Middle frontal gyrus (tissue), 1 donor: Measurements from ENCODE around the gene TSR2.
"Not testable (repeated sequence)": the region's sequence is repeated elsewhere in the genome, so short reads cannot be mapped to it uniquely, and the experiment has no call there.

Source experiments
- DNase-seq: peaks from one replicate; pipeline ENCODE4 v3.0.0-alpha.2; 2015; ENCODE audit warnings: low spot score; ENCODE audit errors: extremely low spot score

Gene TSR2

DNA sequence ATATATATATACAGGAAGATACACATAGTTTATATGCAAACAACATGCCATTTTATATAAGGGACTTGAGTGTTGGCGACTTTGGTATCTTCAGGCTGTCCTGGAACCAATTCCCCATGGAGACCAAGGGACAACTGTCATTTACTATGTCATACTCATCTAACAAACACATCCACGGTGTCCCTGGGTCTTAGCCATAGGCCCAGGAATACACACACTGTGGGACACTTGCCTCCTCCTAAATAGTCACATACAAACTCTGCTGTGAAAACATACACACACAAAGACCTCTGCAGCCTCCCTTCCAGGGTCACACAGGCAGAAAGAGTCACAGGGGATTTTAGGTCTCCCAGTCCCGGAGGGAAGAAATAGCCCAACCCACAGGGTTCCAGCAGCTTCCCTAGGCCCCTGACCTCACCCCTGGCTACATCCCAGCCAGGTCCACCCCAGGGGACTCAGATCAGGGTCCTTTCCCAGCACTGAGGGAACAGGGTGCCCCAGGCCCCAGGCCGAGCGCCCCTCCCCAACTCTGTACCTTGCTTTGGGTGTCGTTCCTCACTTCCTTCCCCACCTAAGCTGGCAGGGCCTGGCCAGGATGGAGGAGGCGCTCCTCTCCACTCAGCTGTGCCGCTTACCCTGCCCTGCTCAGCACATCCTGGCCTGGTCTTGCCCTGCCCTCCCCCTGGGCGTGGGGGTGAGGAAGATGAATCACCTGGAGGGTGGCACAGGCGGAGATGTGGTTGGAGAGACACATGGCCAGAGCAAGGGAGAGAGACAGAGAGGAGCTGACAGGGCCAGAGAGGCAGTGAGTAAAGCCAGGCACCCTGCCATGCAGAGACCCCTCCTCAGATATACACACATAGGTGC, 34.0 kb downstream of the TSR2 start:
- no peak for DNase-seq

DNA sequence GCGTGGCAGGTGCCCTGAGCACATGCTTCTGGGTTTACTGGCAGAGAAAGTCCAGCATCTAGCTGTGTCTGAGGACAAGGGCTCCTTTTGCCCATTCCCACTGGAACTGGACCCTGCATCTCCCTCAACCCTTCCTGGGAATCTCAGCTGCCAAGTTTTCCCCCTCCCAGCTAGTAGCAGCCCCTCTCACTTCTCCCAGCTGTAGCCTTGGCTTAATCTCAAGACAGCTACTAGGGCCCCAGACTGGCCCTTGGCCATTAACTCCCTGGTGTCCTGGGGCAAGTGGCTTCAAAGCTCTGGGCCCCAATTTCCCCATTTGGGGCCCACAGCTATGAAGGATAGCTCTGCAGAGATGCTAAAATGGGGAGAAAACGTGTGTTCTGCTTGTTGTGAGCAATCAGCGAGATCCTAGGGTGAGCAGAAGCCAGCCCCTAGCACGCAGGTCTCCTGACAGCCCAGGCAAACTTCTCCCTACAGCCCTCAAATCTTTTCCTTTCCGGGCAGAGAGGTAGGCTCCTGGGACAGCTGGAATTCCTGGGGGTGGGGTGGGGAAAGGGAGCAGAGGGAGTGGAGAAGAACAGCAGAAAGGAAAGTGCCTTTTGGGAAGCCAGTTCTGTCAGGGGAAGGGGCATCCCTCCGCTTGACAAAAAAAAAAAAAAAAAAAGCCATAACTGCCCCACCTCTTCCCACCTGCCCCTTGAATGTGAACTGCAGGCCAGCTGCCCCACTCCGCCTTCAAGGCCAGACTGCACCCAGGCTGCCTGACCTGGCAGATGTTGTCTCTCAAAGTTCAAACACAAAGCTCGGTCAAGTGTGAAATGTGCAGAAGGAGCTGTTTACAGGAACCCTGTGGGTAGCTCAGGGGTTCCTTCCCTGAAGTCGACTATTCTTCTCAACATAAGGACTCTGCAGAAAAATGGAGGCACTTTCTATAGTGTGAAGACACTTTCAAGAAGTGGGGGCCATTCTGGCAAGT, 39.2 kb downstream of the TSR2 start:
- DNase-seq: no peak

DNA sequence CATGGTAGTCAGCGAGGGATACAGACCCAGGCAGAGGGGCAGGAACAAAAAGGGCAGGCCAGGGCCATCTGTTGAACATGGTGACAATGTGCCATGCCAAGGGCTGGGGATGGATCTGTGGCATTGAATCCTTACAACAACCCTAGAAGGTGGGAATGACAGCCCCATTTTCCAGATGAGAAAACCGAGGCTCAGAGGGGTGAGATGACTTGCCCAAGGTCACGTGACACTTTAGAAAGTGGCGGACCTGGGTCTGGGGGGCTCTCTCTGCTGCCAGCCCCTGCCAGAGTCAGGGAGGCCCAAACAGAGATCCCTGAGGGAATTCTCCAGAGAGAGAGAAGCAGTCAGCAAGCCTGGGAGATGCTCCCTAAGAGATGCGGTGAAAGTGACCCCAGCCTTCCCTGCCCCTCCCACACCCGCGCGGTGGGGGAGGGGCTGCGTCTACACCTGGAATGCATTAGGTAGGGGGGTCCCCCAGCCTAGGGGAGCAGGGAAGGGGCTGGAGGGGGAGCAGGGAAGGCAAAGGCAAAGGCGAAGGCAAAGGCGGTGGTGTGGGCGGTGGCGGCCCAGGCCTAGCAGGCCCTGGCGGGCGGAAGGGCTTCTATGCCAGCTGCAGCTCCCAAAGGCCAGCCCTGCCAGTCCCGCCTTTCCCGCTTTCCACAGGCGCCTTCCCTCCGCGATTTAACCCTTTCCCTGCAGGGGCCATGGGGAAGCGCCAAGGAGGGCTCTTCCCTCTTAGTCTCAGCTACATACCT, 42.8 kb downstream of the TSR2 start:
- DNase-seq: no peak

DNA sequence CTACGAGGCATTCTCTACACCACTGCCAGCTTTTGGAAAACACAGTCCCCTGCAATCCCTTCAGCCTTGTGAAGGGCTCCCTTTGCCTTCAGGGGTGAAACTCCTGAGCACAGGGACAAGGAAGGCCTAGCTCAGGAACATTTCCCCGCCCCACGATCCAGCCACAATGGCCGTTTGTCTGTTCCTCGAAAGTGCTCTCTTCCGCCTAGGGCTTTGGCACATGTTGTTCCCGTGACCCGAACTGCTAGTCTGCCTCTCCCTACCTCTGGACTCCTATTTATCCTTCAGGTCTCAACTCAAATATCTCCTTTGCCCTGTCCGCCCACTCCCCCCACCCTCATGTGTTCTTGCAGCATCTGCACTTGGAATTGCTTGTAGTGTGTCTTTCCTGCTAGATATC, 43.7 kb downstream of the TSR2 start:
- DNase-seq: no peak

DNA sequence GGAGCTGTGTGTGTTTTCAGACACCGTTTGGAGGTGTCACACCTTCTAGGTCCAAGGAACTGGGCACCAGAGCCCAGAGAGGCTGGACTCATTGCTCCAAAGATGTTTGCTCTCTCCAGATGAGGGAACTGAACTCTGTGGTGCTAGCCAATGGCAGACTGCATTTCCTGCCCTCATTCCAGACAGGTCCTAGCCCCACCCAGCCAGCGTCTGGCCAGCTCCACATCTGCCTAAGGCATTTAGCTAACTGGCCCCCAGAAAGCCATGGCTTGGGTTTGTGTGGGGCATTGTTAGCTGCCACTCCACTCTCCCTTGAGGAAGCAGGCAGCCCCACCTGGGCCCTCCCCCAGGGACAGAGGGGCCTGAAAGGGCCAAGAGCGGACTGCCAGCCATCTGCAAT, 44.5 kb downstream of the TSR2 start:
- no peak for DNase-seq

DNA sequence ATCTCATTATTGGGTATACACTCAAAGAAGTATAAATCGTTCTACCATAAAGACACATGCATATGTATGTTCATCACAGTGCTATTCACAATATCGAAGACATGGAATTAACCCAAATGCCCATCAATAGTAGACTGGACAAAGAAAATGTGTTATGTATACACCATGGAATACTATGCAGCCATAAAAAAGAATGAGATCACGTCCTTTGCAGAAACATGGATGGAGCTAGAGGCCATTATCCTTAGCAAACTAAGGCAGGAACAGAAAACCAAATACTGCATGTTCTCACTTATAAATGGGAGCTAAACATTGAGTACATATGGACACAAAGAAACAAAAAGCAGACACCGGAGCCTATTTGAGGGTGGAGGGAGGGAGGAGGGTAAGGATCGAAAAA, 49.6 kb downstream of the TSR2 start:
- not testable (repeated sequence) for DNase-seq

DNA sequence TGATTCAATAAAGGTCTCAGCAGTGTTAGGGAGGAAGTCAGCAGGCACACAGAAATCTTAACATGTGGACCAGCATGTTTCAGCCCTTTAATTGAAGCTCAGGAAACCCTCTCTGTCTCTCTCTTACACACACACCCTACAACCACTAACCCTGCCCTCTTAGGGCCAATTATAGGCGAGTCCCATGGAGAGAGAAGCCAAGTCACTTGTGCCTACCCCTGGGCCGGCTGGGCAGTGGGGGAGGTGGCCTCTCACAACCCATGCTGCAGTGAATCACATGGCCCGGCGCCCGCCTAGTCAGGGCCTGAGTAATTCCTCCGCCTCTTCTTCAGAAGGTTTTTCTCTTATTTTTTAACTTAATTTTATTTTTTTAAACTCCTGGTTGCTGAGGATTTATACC, 52.1 kb downstream of the TSR2 start:
- no peak for DNase-seq

DNA sequence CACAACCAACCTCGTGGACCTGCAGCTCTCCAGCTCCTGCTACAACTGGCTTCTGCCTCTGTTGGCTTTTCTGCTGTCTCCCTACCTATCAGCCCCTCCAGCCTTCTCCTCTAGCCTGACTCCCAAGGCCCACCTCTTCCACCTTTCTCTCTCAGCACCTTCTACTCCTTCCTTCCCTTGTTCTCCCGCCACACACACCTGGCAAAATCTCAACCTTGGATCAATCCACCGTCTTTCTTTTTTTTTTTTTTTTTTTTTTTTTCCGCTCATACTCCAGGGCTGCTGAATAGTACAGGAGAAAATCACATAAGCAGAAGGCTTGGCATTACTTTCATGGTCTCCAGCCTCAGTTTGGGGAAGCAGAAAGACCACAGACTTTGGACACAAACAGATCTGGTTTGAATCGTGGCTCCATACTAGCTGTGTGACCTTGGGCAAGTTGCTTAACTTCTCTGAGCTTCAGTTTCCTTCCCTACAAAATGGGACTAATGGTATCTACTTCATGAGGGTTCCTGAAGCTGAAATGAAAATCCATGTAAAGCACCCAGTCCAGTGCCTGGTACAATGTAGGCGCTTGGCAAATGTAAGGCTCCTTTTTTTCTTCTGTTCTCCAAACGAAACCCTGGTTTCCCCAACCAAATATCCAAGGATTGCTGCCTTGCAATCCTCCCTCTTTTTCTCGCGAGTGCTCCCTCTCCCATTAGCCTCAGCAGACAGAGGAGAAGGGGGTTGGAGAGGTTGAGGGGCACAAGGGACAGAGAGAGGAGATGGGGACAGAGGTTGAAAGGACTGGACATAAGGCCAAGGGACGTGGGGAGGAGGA, 54.2 kb downstream of the TSR2 start:
- DNase-seq: no peak
